GM12892 (cell line): ENCODE data around the gene BDNF.

Experiments
- POLR2A ChIP-seq: IDR thresholded peaks from 2 replicates; pipeline ENCODE4 v1.6.1; 2011; ENCODE audit warnings: low read depth, low read length, control low read depth
- POLR2AphosphoS5 ChIP-seq: IDR thresholded peaks from 2 replicates; pipeline ENCODE4 v1.6.1; 2011; ENCODE audit warnings: low read depth, low read length, control low read depth
- TAF1 ChIP-seq: IDR thresholded peaks from 2 replicates; pipeline ENCODE4 v1.6.1; 2011; ENCODE audit warnings: low read depth, mild to moderate bottlenecking, control low read depth, low read length, borderline replicate concordance

GRCh38 chr11:27711725-27712124 is 11.5 kb upstream of the BDNF start:
- TF ChIP-seq POLR2A (no peak), POLR2AphosphoS5 (no peak), TAF1 (no peak)
